Activated T-cell treated with anti-CD3 and anti-CD28 coated beads for 24 hours (primary cell): Measurements from ENCODE around the gene STK25.
"Not testable (repeated sequence)": the region's sequence is repeated elsewhere in the genome, so short reads cannot be mapped to it uniquely, and the experiment has no call there.

Experiments used
- DNase-seq: peaks from one replicate; pipeline ENCODE4 v3.0.0-alpha.2; 2020; ENCODE audit warnings: low read depth

The STK25 gene

GRCh38 chr2:241507430-241508239, 749 bp downstream of the STK25 start:
- DNase-seq = peak; percentile 7

- DNase-seq = no peak
Measured at GRCh38 chr2:241506793-241507429, 1.5 kb downstream of the STK25 start.

- not testable (repeated sequence) for DNase-seq
Measured at GRCh38 chr2:241506317-241506716, 2.1 kb downstream of the STK25 start.

- DNase-seq = no peak
Measured at GRCh38 chr2:241505781-241506201, 2.6 kb downstream of the STK25 start.

GRCh38 chr2:241505086-241505780, 3.2 kb downstream of the STK25 start:
- DNase-seq = no peak

- DNase-seq = no peak
Measured at GRCh38 chr2:241503776-241504392, 4.5 kb downstream of the STK25 start.

- DNase-seq = no peak
Measured at GRCh38 chr2:241502281-241502680, 6.1 kb downstream of the STK25 start.

GRCh38 chr2:241501551-241501950, 6.8 kb downstream of the STK25 start:
- DNase-seq = no peak

- no peak for DNase-seq
Measured at GRCh38 chr2:241501099-241501541, 7.3 kb downstream of the STK25 start.

- no peak for DNase-seq
Measured at GRCh38 chr2:241500431-241500975, 7.9 kb downstream of the STK25 start.

GRCh38 chr2:241500016-241500415, 8.4 kb downstream of the STK25 start:
- DNase-seq = no peak

GRCh38 chr2:241499146-241499965, 9.0 kb downstream of the STK25 start:
- DNase-seq = no peak

- no peak for DNase-seq
Measured at GRCh38 chr2:241498115-241499070, 10.0 kb downstream of the STK25 start.

- DNase-seq = no peak
Measured at GRCh38 chr2:241496904-241497877, 11.2 kb downstream of the STK25 start.

- no peak for DNase-seq
Measured at GRCh38 chr2:241496003-241496707, 12.2 kb downstream of the STK25 start.

- no peak for DNase-seq
Measured at GRCh38 chr2:241495172-241496002, 13.0 kb downstream of the STK25 start.

- no peak for DNase-seq
Measured at GRCh38 chr2:241494311-241494908, 14.0 kb downstream of the STK25 start.
